ENCODE results near the gene IL19.
"Not testable (repeated sequence)": the region's sequence is repeated elsewhere in the genome, so short reads cannot be mapped to it uniquely, and the experiment has no call there.

The IL19 gene

GRCh38 chr1:206833801-206834200, 63.2 kb downstream of the IL19 start:
- no peak for DNase-seq (ENCODE audit: low read depth in 2 of 2)

- DNase-seq (ENCODE audit: low read depth in 2 of 2), result no peak
Measured at GRCh38 chr1:206834217-206834616, 63.6 kb downstream of the IL19 start.

GRCh38 chr1:206834711-206835110, 64.1 kb downstream of the IL19 start:
- no peak for DNase-seq (ENCODE audit: low read depth in 2 of 2)

GRCh38 chr1:206835186-206835585, 64.6 kb downstream of the IL19 start:
- DNase-seq (ENCODE audit: low read depth in 2 of 2), result no peak

GRCh38 chr1:206836111-206836510, 65.5 kb downstream of the IL19 start:
- DNase-seq (ENCODE audit: low read depth in 2 of 2), result no peak

- no peak for DNase-seq (ENCODE audit: low read depth in 2 of 2)
Measured at GRCh38 chr1:206839006-206839560, 68.5 kb downstream of the IL19 start.

GRCh38 chr1:206839857-206840256, 69.3 kb downstream of the IL19 start:
- no peak for DNase-seq (ENCODE audit: low read depth in 2 of 2)

- no peak for DNase-seq (ENCODE audit: low read depth in 2 of 2)
Measured at GRCh38 chr1:206841609-206842323, 71.2 kb downstream of the IL19 start.

- no peak for DNase-seq (ENCODE audit: low read depth in 2 of 2)
Measured at GRCh38 chr1:206842854-206843253, 72.3 kb downstream of the IL19 start.

GRCh38 chr1:206843626-206844025, 73.1 kb downstream of the IL19 start:
- no peak for DNase-seq (ENCODE audit: low read depth in 2 of 2)

- no peak for DNase-seq (ENCODE audit: low read depth in 2 of 2)
Measured at GRCh38 chr1:206846487-206846886, 75.9 kb downstream of the IL19 start.

GRCh38 chr1:206847337-206847834, 76.8 kb downstream of the IL19 start:
- no peak for DNase-seq (ENCODE audit: low read depth in 2 of 2)

GRCh38 chr1:206847946-206848345, 77.4 kb downstream of the IL19 start:
- DNase-seq (ENCODE audit: low read depth in 2 of 2), result no peak

- DNase-seq (ENCODE audit: low read depth in 2 of 2), result no peak
Measured at GRCh38 chr1:206850401-206850800, 79.8 kb downstream of the IL19 start.

GRCh38 chr1:206851341-206852010, 80.9 kb downstream of the IL19 start:
- DNase-seq (ENCODE audit: low read depth in 2 of 2), result no peak

GRCh38 chr1:206852662-206853061, 82.1 kb downstream of the IL19 start:
- DNase-seq (ENCODE audit: low read depth in 2 of 2), result not testable (repeated sequence)

GRCh38 chr1:206853696-206854095, 83.1 kb downstream of the IL19 start:
- not testable (repeated sequence) for DNase-seq (ENCODE audit: low read depth in 2 of 2)

- DNase-seq (ENCODE audit: low read depth in 2 of 2), result no peak
Measured at GRCh38 chr1:206854401-206855129, 84.0 kb downstream of the IL19 start.

- DNase-seq (ENCODE audit: low read depth in 2 of 2), result no peak
Measured at GRCh38 chr1:206855859-206856258, 85.3 kb downstream of the IL19 start.

- DNase-seq (ENCODE audit: low read depth in 2 of 2), result no peak
Measured at GRCh38 chr1:206856674-206857464, 86.3 kb downstream of the IL19 start.

- no peak for DNase-seq (ENCODE audit: low read depth in 2 of 2)
Measured at GRCh38 chr1:206859082-206859521, 88.5 kb downstream of the IL19 start.

Data from stimulated activated CD4-positive, alpha-beta T cell treated with anti-CD3 and anti-CD28 coated beads, Interleukin-4, amount 100 ng/mL, for 48 hours (primary cell).